GM21528 (cell line): ENCODE data around the gene WASHC2C.
"Not testable (repeated sequence)": the region's sequence is repeated elsewhere in the genome, so short reads cannot be mapped to it uniquely, and the experiment has no call there.

Source experiments
- ATAC-seq: cut with Tn5 transposase; IDR thresholded peaks from one replicate; pipeline ENCODE4 v1.9.1; 2021; ENCODE audit warnings: mild to moderate bottlenecking, moderate library complexity; ENCODE audit not compliant: unreplicated experiment, low FRiP score

The WASHC2C gene

GRCh38 chr10:45768334-45768733 lies 41.3 kb downstream of the WASHC2C start:
- not testable (repeated sequence) for ATAC-seq

GRCh38 chr10:45771757-45772461 lies 44.8 kb downstream of the WASHC2C start:
- ATAC-seq, result not testable (repeated sequence)

- ATAC-seq, result not testable (repeated sequence)
Observed at GRCh38 chr10:45786217-45786616, 59.2 kb downstream of the WASHC2C start.

GRCh38 chr10:45787212-45787741 lies 60.2 kb downstream of the WASHC2C start:
- ATAC-seq, result not testable (repeated sequence)

- not testable (repeated sequence) for ATAC-seq
Observed at GRCh38 chr10:45789991-45790390, 62.9 kb downstream of the WASHC2C start.

GRCh38 chr10:45790694-45791426 lies 63.8 kb downstream of the WASHC2C start:
- not testable (repeated sequence) for ATAC-seq

GRCh38 chr10:45794761-45795160 lies 67.7 kb downstream of the WASHC2C start:
- not testable (repeated sequence) for ATAC-seq

GRCh38 chr10:45803060-45804010 lies 76.3 kb downstream of the WASHC2C start:
- ATAC-seq, result not testable (repeated sequence)

- not testable (repeated sequence) for ATAC-seq
Observed at GRCh38 chr10:45804996-45805395, 77.9 kb downstream of the WASHC2C start.

GRCh38 chr10:45809837-45810236 lies 82.8 kb downstream of the WASHC2C start:
- no peak for ATAC-seq

- no peak for ATAC-seq
Observed at GRCh38 chr10:45811075-45811474, 84.0 kb downstream of the WASHC2C start.

GRCh38 chr10:45812959-45813358 lies 85.9 kb downstream of the WASHC2C start:
- not testable (repeated sequence) for ATAC-seq

GRCh38 chr10:45814146-45814545 lies 87.1 kb downstream of the WASHC2C start:
- ATAC-seq, result not testable (repeated sequence)

- ATAC-seq, result no peak
Observed at GRCh38 chr10:45817130-45817859, 90.2 kb downstream of the WASHC2C start.

- ATAC-seq, result no peak
Observed at GRCh38 chr10:45817912-45818311, 90.8 kb downstream of the WASHC2C start.

GRCh38 chr10:45819552-45819951 lies 92.5 kb downstream of the WASHC2C start:
- no peak for ATAC-seq

- ATAC-seq, result not testable (repeated sequence)
Observed at GRCh38 chr10:45820107-45820830, 93.2 kb downstream of the WASHC2C start.

GRCh38 chr10:45822918-45823317 lies 95.9 kb downstream of the WASHC2C start:
- ATAC-seq, result not testable (repeated sequence)
